Stimulated activated CD4-positive, alpha-beta T cell treated with anti-CD3 and anti-CD28 coated beads, TNF-alpha, amount 100 ng/mL, for 24 hours (primary cell): ENCODE measurements around the gene PERM1.
"Not testable (repeated sequence)": the region's sequence is repeated elsewhere in the genome, so short reads cannot be mapped to it uniquely, and the experiment has no call there.

Experiments used
- DNase-seq, 3 experiments: peaks; one replicate each; pipeline ENCODE4 v3.0.0-alpha.2; 2020; ENCODE audit warnings: low read depth in 3 of 3

PERM1 gene

DNA sequence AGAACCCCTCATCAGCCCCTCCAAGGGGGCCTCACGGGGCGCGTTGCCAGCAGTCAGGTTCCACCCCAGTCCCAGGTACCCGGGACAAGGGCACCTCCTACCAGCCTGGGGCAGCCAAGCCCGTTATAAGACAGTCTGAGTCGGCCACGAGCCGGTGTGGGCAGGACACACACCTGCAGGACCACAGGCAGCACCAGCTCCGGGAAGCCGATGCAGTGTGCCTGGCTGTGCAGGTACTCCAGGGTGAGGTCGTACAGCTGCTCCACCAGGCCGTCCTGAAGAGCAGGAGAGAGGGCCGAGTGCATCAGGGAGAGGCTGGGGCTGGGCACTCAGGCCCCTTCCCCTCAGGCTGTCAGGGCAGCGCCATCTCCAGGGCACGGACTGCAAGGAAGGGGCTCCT is 33.9 kb downstream of the PERM1 start:
- DNase-seq: no peak

DNA sequence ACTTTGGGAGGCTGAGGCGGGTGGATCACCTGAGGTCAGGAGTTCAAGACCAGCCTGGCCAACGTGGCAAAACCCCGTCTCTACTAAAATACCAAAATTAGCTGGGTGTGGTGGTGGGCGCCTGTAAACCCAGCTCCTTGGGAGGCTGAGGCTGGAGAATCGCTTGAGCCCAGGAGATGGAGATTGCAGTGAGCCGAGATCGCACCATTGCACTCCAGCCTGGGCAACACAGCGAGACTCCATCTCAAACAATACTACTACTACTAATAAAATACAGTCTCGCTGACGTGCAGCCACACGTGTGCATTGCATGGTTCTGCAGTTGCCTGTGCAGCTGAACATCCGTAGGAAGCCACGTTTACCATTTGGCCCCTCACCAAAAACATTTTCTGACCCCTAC is 35.1 kb downstream of the PERM1 start:
- not testable (repeated sequence) for DNase-seq

DNA sequence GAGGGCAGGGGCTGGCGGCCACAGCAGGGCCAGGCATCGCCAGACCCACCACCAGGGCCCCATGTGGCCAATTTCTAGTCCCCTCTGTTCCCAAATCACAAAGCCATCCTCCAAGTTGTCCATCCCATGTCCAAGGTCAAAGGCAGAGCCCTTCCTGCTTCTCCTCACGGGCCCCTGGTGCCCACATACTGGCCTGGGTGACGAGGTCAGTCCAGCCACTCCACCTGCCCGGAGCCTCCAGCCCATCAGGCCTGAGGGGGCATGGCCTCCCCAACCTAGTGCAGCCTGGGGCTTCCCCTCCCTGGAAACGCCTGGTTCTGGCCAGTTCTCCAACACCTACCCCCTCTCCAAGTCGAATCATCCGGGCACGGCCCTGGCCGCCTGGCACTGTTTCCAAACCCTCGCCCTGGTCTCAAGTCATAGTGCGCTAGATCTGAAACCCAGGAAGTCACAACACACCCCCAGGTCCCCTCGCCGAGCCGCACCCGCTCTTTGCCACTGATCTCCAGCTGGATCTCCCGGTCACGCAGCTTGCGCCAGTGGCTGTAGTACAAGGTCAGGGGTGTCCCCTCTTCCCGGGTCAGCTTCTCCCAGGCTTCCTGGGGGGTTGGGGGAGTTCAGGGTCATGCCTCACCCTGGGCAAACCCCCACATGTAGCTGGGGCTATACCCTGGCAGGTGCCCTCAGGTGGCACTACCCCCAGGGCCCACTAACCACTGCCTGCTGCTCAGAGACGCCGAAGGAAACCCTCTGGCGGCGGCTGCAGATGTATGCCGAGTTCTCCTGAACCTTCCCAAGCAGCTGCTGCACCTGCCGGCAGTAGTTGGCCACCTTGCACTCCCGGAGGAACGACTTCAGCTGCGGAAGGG is 36.0 kb downstream of the PERM1 start:
- DNase-seq: no peak

DNA sequence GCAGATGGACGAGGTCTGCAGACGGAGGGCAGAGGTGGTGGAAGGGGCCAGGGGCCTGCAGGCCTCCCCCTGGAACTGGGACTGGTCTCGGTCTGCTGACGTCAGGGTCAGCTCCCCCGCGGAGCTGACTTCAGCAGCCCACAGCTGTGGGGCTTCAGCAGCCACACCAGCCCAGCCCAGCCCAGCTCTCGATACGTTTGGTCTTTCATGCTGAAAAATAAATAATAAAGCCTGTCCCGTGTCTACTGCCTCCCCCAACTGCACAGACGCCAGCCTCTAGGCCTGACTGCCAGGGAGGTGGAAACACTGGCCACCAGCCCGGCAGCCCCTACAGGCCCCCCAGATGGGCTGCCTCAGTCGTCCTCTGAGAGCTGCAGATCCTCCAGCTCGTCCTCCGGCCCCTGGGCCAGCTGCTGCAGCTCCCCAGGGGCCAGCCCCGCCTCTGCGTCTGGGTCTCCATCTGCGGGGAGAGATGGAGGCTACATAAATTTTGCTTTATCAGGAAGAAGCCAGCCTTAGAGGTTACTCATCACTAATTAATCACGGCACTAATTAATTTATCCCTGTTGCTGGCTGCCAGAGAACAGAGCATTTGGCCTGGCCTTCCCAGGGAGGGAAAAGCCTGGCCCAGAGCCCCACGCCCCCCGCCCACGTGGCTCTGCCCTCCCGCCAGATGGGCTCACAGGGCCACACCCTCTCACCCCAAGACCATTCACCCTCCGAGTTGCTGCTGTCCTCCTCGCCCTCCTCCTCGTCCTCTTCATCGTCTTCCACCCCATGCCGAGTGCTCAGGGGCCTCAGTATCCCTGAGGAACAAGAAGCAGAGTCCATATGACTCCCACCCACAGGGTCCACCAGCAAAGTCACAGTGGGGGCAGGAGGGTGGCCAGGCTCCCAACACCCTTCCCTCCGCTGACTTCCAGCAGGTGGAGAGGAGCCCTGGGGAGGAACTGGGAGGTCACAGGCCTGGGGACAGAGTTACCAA is 37.3 kb downstream of the PERM1 start:
- no peak for DNase-seq

DNA sequence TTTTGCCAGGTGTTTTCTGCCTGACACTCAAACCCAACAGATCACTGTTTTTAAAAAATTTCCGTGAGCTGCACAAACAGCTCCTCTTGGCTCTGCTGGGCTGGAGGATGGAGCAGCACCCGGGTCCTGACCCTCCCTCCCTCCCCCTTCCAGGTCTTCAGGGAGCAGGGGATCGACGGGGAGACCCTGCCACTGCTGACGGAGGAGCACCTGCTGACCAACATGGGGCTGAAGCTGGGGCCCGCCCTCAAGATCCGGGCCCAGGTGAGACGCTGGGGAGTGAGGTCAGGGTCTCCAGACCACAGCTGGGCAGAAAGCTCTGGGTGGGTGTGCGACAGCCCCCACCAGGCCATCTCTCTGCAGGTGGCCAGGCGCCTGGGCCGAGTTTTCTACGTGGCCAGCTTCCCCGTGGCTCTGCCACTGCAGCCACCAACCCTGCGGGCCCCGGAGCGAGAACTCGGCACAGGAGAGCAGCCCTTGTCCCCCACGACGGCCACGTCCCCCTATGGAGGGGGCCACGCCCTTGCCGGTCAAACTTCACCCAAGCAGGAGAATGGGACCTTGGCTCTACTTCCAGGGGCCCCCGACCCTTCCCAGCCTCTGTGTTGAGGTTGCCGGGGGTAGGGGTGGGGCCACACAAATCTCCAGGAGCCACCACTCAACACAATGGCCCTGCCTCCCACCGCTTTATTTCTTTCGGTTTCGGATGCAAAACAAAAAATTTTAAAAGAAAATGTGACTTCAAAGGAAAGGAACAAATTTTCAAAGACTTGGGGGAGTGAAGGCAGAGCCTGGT is 38.1 kb downstream of the PERM1 start:
- no peak for DNase-seq

DNA sequence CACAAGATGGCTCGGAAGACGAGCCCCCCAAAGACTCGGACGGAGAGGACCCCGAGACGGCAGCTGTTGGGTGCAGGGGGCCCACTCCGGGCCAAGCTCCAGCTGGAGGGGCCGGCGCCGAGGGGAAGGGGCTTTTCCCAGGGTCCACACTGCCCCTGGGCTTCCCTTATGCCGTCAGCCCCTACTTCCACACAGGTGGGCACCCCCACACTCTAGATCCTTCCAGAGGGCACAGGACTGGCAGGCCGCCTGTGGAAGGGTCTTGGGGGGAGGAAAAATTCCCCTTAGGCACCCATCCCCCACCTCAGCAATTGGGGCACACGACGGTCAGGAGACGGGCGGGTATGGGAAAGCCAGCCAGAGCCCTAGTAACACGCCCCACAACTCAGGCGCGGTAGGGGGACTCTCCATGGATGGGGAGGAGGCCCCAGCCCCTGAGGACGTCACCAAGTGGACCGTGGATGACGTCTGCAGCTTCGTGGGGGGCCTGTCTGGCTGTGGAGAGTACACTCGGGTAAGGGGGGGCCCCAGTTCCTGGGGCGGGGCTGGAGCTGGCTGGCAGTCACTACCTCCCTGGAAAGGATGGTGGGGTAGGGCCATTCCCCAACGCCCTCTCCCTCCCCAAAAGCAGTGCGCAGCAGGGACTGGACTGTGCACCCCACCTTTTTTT is 38.9 kb downstream of the PERM1 start:
- no peak for DNase-seq

DNA sequence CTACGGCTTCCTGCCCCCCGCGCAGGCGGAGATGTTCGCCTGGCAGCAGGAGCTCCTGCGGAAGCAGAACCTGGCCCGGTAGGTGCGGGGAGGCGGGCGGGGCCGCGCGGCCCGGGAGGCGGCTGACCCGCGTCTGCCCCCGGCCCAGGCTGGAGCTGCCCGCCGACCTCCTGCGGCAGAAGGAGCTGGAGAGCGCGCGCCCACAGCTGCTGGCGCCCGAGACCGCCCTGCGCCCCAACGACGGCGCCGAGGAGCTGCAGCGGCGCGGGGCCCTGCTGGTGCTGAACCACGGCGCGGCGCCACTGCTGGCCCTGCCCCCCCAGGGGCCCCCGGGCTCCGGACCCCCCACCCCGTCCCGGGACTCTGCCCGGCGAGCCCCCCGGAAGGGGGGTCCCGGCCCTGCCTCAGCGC is 39.5 kb downstream of the PERM1 start:
- DNase-seq: no peak

DNA sequence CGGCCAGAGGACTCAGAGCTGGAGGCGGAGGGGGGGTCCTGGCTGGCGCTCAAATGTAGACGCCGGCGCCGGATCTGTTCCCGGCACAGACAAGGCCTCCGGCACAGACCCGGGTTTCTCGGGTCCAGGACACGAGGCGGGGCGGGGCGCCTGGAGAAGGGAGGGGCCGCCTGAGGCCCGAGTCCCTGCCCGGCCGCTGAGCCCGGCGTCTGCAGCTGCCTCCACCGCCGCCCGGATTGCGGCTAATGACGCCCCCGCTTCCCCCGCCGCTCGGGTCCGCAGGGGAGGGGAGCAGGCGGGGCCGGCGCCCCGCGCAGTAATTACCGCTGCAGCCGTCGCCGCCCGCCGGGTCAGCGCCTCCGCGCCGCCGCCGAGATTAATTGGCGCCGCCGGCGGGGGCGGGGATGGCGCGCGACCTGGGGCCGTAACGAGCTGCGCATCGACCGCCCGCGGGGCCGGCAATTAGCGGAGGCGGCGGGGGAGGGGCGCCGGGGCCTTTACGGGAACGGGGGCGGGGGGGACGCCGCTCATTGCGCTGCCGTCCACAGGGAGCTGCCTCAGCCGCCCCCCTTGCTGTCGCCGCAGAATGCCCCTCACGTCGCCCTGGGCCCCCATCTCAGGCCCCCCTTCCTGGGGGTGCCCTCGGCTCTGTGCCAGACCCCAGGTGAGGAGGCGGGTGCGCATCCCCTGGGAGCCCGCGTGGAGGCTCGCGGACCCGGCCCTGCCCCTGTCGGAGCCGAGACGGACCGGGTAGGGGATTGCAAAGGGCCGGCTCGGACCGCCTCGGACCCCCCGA is 40.1 kb downstream of the PERM1 start:
- no peak for DNase-seq

DNA sequence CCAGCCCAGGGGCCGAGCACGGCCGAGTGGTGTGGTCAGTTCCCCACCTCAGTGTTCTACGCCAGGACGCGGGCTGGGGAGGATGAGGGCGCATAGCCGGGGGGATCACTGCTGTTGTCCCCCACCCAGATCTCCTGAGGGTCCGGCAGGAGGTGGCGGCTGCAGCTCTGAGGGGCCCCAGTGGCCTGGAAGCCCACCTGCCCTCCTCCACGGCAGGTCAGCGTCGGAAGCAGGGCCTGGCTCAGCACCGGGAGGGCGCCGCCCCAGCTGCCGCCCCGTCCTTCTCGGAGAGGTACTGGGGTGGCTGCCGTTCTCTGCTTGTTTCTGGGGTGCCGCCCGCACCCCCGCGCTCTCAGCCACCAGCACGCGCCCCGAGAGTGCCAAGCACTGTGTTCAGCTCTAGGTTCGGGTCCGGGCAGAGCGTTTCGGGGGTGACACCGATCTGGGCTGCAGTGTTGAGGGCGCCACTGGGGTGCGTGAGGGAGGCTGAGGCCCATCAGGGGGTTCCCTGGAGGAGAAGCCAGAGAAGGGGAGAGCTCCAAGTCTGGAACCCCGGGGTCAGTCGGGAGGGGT is 40.8 kb downstream of the PERM1 start:
- no peak for DNase-seq

DNA sequence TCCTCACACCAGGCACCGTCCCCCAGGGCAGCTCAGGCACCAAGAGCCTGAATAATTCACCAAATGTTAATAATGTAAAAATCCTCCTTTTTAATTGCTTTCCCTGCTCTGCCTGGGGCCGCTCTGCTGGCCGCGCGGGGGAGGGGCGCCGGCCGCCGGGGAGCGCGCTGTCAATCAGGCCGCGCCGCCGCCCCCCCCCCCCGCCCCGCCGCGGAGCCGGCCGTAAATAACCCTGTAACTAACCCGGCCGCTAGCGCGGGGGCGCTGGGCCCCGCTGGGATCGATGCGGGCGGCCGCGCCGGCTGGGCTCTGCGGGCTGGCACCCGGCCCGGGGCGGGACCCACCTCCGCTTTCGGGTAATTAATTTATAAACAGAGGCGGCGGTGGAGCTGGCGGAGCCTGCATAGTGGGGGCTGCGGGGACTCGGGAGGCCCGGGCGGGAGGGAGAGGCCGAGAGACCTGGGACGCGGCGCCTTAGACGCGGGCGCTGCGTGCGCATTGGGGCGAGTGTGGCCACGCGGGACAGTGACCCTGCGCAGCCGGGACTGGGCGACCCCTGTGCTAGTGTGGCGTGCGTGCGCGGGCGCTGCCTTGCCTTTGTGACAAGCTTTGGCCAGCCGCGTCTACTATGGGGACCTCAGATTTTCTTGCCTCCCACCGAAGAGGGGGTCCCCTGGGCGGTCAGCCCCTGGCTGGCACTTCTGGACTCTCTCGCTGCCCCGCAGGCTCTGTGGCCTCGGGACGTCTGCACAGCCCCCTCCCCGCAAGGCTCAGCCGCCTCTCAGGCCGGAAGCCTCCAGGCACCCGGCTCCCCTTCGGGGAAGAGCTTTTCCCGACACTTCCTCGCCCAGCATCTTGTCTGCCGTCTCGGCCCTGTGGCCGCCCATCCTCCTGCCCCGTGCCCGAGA is 41.5 kb downstream of the PERM1 start:
- no peak for DNase-seq

DNA sequence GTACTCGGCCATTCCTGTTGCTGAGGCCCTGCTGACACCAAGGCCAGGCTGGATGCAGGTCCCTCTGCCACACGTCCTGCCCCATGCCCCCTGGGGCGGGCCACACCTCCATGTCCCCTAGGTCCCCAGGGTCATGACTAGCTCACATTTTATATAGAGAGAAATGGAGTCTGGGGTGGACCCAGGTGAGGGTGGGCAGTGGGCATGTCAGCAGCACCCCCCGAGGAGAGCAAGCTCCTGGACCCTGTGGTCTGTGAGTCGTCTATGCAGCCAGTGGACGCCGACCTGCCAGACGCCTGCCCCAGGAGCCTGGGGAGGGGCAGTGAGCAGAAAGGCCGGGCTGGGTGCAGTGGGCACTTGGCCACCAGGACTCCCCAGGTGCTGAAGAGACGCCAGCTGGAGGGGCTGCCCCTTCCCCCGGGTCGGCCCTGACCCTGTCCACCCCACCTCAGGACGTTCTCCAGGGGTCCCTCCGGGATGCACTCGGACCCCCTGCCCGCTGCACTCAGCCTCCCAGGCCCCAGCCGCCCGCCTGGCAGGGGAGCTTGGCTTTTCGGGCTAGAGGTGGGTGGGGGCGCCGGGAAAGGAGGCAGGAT is 42.3 kb downstream of the PERM1 start:
- DNase-seq: no peak

DNA sequence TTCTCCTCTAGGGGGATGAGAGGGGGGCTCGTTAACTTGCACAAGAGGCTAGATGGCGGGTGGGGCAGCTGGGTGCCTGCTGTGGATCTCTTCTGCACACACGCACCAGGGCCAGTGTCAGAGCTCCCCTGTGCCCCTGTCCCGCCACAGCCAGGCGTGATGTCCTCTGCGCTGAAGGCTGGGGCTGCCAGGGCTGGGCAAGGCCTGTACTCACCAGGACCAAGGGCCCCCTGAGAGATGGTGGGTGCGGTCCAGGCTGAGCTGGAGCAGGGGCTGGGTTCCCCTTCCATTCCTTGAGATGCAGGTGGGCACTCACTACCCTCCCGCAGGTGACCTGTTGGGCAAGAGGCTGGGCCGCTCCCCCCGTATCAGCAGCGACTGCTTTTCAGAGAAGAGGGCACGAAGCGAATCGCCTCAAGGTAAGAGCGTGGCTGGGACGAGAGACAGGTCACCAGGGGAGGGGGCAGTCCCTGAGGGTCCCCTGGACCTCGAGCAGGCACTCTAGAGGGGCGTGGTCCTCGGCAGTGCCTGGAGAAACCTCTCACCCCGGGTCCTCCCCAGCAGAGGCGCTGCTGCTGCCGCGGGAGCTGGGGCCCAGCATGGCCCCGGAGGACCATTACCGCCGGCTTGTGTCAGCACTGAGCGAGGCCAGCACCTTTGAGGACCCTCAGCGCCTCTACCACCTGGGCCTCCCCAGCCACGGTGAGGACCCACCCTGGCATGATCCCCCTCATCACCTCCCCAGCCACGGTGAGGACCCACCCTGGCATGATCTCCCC is 43.0 kb downstream of the PERM1 start:
- DNase-seq: no peak

DNA sequence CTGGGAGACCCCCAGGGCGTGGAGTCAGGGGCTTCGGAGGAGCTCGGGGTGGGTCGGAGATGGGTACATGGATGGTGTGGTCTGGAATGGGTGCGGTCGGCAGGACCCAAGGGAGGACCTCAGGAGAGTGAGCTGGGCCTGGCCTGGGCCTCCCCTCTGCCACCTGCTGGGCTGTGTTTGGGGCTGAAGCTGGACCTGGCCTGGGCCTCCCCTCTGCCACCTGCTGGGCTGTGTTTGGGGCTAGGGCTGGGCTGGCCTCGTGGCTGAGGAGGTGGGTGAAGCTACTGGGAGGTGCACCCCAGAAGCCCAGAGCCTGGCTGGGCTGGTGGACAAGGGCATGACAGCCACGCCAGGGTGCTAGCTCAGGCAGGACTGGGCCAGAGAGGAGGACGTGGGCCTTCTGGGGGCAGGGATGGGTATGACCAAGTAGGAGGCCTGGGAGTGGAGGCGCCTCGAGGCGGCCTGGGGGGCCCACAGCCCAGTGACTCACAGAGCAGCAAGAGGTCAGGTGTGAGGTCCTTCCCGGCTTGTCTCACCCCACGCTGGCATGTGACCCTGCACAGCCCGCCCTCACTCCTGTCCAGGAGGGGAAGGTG is 43.7 kb downstream of the PERM1 start:
- no peak for DNase-seq

DNA sequence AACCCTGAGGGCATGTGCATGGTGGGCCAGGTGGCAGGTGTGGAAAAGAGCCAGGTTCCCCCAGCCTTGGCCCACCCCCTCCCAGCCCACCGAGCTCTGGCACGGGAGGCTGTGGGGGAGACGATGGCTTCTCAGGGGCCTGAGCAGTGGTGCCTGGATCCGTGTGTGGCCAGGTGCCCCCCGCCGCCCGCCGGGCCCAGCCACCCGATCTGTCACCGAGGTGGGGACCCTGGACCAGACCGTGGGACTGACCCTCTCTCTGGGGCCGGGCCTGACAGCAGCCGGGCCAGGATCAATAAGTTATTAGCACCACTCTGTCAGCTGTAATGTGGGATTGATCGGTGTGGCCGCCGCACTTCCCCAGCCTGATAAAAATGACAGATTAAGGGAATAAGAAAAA is 44.4 kb downstream of the PERM1 start:
- no peak for DNase-seq

DNA sequence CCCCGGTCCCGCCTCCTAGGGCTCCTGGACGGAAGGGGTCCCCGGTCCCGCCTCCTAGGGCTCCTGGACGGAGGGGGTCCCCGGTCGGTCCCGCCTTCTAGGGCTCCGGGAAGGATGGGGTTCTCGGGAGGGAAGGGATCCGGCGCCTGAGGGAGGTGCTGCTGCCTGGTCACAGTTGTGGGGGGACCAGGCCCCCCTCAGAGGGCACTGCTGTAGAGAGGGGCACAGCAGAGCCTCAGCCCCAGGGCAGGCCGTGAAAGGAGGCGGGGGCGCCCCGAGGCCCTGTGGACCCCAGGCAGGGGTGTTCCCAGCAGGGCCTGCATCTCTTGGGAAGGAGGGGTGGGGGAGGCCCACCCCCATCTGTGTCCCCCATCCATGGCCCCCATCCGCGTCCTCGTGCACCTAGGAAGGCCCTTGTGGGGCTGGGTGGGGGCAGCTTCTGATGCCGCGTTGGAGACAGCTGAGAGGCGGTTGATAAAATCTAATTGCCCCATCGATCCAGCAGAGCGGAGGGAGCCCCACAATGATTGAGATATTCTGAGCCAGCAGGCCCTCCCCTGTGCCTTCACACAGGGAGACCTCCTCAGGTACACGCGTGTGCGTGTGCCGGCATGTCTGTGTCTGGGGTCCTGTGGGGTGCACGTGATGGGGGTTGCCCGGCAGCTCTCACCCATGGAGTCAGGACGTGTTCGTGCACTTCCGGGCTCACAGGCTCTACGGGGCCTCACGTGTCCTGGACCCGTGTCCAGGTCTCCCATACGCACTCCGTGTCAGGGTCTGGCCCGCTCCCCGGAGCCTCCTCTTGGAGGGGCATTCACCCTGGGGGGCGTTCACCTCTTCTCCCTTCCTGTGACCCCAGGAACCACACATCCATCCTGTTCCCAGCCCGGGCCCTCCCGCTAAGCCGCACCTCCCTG is 45.3 kb downstream of the PERM1 start:
- DNase-seq: no peak

DNA sequence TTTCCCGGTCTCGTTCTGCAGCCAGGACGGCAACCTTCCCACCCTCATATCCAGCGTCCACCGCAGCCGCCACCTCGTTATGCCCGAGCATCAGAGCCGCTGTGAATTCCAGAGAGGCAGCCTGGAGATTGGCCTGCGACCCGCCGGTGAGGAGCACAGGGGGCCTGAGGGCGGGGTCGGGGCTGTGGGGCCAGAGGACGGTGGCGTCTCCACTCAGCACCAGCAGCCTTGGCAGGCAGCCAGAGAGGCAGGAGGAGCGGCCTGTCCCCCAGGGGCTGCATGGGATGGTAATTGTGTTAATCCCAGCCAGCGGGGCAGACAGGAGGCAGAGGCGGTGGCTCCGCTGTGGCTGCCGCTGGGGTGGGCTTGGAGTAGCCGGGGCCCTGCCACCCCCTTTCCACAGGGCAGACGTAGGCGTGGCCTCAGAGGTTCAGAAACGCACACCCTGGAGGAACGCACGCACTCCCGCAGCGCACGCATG is 46.1 kb downstream of the PERM1 start:
- DNase-seq: no peak
